GM13976 (cell line): ENCODE data around the gene VSTM2B.

ENCODE experiments used
- DNase-seq: peaks from one replicate; pipeline ENCODE4 v3.0.0; 2012; ENCODE audit warnings: low spot score
- in situ Hi-C: fragments of 300-500 bp; cut with MboI; formaldehyde crosslinking; loops from one replicate; pipeline ENCODE4 v1.12.0; 2022; ENCODE audit warnings: low sequenced_read_pairs, mixed read lengths, inconsistent platforms; ENCODE audit not compliant: unreplicated experiment
- TF ChIP-seq, protein P1 (sequence below): IDR thresholded peaks from 2 replicates; pipeline ENCODE4 v1.5.1; 2012; ENCODE audit warnings: borderline replicate concordance, mild to moderate bottlenecking; ENCODE audit not compliant: insufficient read depth; ENCODE audit errors: extremely low read depth, missing control alignments, control extremely low read depth

VSTM2B gene

GRCh38 chr19:29538651-29539050, 12.9 kb downstream of the VSTM2B start:
- in situ Hi-C loops: no loop called here
- DNase-seq: no peak
- TF ChIP-seq, protein P1, sequence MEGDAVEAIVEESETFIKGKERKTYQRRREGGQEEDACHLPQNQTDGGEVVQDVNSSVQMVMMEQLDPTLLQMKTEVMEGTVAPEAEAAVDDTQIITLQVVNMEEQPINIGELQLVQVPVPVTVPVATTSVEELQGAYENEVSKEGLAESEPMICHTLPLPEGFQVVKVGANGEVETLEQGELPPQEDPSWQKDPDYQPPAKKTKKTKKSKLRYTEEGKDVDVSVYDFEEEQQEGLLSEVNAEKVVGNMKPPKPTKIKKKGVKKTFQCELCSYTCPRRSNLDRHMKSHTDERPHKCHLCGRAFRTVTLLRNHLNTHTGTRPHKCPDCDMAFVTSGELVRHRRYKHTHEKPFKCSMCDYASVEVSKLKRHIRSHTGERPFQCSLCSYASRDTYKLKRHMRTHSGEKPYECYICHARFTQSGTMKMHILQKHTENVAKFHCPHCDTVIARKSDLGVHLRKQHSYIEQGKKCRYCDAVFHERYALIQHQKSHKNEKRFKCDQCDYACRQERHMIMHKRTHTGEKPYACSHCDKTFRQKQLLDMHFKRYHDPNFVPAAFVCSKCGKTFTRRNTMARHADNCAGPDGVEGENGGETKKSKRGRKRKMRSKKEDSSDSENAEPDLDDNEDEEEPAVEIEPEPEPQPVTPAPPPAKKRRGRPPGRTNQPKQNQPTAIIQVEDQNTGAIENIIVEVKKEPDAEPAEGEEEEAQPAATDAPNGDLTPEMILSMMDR: no peak

GRCh38 chr19:29539131-29539530, 13.3 kb downstream of the VSTM2B start:
- TF ChIP-seq, protein P1: no peak
- DNase-seq: no peak
- in situ Hi-C loops: no loop called here

GRCh38 chr19:29539670-29540069, 13.9 kb downstream of the VSTM2B start:
- TF ChIP-seq, protein P1: no peak
- no peak for DNase-seq
- in situ Hi-C loops: no loop called here

- TF ChIP-seq, protein P1: no peak
- DNase-seq: no peak
- in situ Hi-C loops: no loop called here
Observed at GRCh38 chr19:29540114-29540513, 14.3 kb downstream of the VSTM2B start.

DNA sequence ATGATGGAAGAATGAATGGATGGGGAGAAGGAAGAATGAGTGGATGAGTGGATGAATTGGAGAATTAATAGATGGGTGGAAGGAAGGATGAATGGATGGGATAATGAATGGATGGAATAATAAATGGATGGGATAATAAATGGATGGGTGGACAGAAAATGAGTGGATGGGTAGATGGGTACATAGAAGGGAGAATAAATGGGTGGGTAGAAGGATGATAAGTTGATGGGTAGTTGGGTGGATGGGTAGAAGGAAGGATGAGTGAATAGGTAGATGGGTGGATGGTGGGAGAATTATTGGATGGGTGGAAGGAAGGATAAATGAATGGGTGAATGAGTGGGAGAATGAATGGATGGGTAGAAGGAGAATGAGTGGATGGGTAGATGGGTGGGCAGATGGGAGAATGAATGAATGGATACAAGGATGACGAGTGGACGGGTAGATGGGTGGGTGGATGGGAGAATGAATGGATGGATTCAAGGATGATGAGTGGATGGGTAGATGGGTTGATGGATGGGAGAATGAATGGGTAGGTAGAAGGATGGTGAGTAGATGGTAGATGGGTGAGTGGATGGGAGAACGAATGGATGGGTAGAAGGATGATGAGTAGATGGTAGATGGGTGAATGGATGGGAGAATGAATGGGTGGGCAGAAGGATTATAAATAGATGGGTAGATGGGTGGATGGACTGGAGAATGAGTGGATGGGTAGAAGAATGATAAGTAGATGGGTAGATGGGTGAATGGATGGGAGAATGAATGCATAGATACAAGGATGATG, 15.9 kb downstream of the VSTM2B start:
- TF ChIP-seq, protein P1: no peak
- no peak for DNase-seq
- in situ Hi-C loops: no loop called here

GRCh38 chr19:29542327-29542726, 16.5 kb downstream of the VSTM2B start:
- TF ChIP-seq, protein P1: no peak
- DNase-seq: no peak
- in situ Hi-C loops: no loop called here

GRCh38 chr19:29542776-29543175, 17.0 kb downstream of the VSTM2B start:
- DNase-seq: no peak
- in situ Hi-C loops: no loop called here
- TF ChIP-seq, protein P1: no peak
